Transverse colon (tissue), 4 donors: ENCODE results near the gene SEMA4D.

ENCODE experiments used
- POLR2A ChIP-seq: fragments of 450-650 bp; IDR thresholded peaks from one replicate; pipeline ENCODE4 v1.6.1; 2016; ENCODE audit warnings: antibody characterized with exemption, mild to moderate bottlenecking, moderate library complexity
- POLR2AphosphoS5 ChIP-seq, 3 donors: sonication (generic); formaldehyde crosslinking; IDR thresholded peaks; one replicate each; pipeline ENCODE4 v1.6.1; 2016; ENCODE audit warnings: antibody characterized with exemption in 3 of 3
- TF ChIP-seq, protein P1 (sequence below), 5 experiments: fragments of 200-600 bp in 3 of 5; fragments of 450-650 bp in 2 of 5; sonication (generic) in 3 of 5; IDR thresholded peaks; 1 replicate in 2 of 5; 2 replicates in 3 of 5; pipeline ENCODE4 v1.5.1; 2016 to 2017; ENCODE audit warnings: antibody characterized with exemption in 5 of 5, inconsistent platforms in 3 of 5, mild to moderate bottlenecking in 2 of 5, moderate library complexity in 1 of 5

DNA sequence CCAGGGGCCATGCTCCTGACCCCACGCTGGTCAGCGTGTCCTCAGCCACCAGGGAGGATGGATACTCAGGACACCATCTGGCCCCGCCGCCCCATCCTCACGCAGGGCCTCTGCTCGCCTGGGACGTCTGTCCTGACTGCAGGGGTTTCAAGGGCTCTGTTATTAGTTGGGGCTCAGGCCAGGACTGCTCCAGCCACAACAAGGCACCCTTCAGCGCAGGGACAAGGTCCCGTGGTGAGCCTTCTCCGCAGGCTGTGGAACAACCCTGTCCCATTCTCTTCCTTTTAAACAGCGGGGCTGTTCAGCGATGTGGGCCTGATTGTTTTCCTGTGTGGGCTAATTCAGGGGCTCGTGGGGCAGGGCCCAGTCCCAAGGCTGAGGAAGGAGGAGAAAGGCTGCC is 61.6 kb downstream of the SEMA4D start:
- TF ChIP-seq POLR2A (no peak), POLR2AphosphoS5 (IDR thresholded peaks at IDR 0.05) (no peak)
- TF ChIP-seq, protein P1, sequence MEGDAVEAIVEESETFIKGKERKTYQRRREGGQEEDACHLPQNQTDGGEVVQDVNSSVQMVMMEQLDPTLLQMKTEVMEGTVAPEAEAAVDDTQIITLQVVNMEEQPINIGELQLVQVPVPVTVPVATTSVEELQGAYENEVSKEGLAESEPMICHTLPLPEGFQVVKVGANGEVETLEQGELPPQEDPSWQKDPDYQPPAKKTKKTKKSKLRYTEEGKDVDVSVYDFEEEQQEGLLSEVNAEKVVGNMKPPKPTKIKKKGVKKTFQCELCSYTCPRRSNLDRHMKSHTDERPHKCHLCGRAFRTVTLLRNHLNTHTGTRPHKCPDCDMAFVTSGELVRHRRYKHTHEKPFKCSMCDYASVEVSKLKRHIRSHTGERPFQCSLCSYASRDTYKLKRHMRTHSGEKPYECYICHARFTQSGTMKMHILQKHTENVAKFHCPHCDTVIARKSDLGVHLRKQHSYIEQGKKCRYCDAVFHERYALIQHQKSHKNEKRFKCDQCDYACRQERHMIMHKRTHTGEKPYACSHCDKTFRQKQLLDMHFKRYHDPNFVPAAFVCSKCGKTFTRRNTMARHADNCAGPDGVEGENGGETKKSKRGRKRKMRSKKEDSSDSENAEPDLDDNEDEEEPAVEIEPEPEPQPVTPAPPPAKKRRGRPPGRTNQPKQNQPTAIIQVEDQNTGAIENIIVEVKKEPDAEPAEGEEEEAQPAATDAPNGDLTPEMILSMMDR (IDR thresholded peaks at IDR 0.05) = no peak
